ENCODE results near the gene RMDN3.

The RMDN3 gene

GRCh38 chr15:40747685-40748631 lies 7.1 kb downstream of the RMDN3 start:
- DNase-seq (ENCODE audit: low read depth), result no peak

- DNase-seq (ENCODE audit: low read depth), result no peak
These were observed 8.1 kb downstream of the RMDN3 start for GRCh38 chr15:40746916-40747418.

- DNase-seq (ENCODE audit: low read depth), result no peak
These were observed 10.3 kb downstream of the RMDN3 start for GRCh38 chr15:40744815-40745152.

- no peak for DNase-seq (ENCODE audit: low read depth)
These were observed 10.9 kb downstream of the RMDN3 start for GRCh38 chr15:40743921-40744814.

- DNase-seq (ENCODE audit: low read depth), result no peak
These were observed 11.6 kb downstream of the RMDN3 start for GRCh38 chr15:40743485-40743901.

- no peak for DNase-seq (ENCODE audit: low read depth)
These were observed 15.2 kb downstream of the RMDN3 start for GRCh38 chr15:40739854-40740253.

- DNase-seq (ENCODE audit: low read depth), result no peak
These were observed 16.0 kb downstream of the RMDN3 start for GRCh38 chr15:40739047-40739446.

GRCh38 chr15:40737048-40737447 lies 18.0 kb downstream of the RMDN3 start:
- DNase-seq (ENCODE audit: low read depth), result no peak

- DNase-seq (ENCODE audit: low read depth), result no peak
These were observed 18.5 kb downstream of the RMDN3 start for GRCh38 chr15:40736575-40736974.

- no peak for DNase-seq (ENCODE audit: low read depth)
These were observed 24.0 kb downstream of the RMDN3 start for GRCh38 chr15:40731034-40731433.

- DNase-seq (ENCODE audit: low read depth), result no peak
These were observed 31.1 kb downstream of the RMDN3 start for GRCh38 chr15:40723919-40724318.

- DNase-seq (ENCODE audit: low read depth), result no peak
These were observed 32.1 kb downstream of the RMDN3 start for GRCh38 chr15:40722934-40723333.

- no peak for DNase-seq (ENCODE audit: low read depth)
These were observed 32.7 kb downstream of the RMDN3 start for GRCh38 chr15:40722354-40722753.

GRCh38 chr15:40721701-40722100 lies 33.4 kb downstream of the RMDN3 start:
- no peak for DNase-seq (ENCODE audit: low read depth)

- DNase-seq (ENCODE audit: low read depth), result no peak
These were observed 38.9 kb downstream of the RMDN3 start for GRCh38 chr15:40716165-40716564.

- no peak for DNase-seq (ENCODE audit: low read depth)
These were observed 40.9 kb downstream of the RMDN3 start for GRCh38 chr15:40714144-40714543.

GRCh38 chr15:40706121-40706520 lies 48.9 kb downstream of the RMDN3 start:
- no peak for DNase-seq (ENCODE audit: low read depth)

GRCh38 chr15:40702077-40702476 lies 53.0 kb downstream of the RMDN3 start:
- DNase-seq (ENCODE audit: low read depth), result no peak

- no peak for DNase-seq (ENCODE audit: low read depth)
These were observed 57.1 kb downstream of the RMDN3 start for GRCh38 chr15:40697916-40698315.

- DNase-seq (ENCODE audit: low read depth), result no peak
These were observed 58.8 kb downstream of the RMDN3 start for GRCh38 chr15:40696228-40696627.

- DNase-seq (ENCODE audit: low read depth), result no peak
These were observed 59.6 kb downstream of the RMDN3 start for GRCh38 chr15:40695469-40695890.

- DNase-seq (ENCODE audit: low read depth), result peak; percentile 81
These were observed 60.2 kb downstream of the RMDN3 start, which contains the start of gene RAD51 for GRCh38 chr15:40694688-40695468. Gene RAD51, plus strand, starts transcription at chr15:40695174. Its CDS starts 3,585 bp downstream, at chr15:40698759.

Measured in non-pigmented ciliary epithelial cell (primary cell).